ENCODE results near the gene SYNGAP1. TPM values are rescaled to one million over a fixed set of nuclear protein-coding genes. Genes with fewer than 3 reads are reported as not detected.
"Not testable (repeated sequence)": the region's sequence is repeated elsewhere in the genome, so short reads cannot be mapped to it uniquely, and the experiment has no call there.

SYNGAP1 gene
- total and polyA plus RNA-seq, 5 donors: 8.0 to 13.2 (median 8.6) TPM

GRCh38 chr6:33455051-33455450 lies 35.2 kb downstream of the SYNGAP1 start:
- intact Hi-C loops (cut with DNase I): no loop called here
- DNase-seq (no peak), ATAC-seq (no peak)
- Histone ChIP-seq H3K27ac (ENCODE audit: low read length) (no peak overlapping the region), H3K9me3 (ENCODE audit: control insufficient read depth, low read length) (no peaks in the 10 kb centered on the region), H3K27me3 (ENCODE audit: control insufficient read depth, insufficient read depth) (no peaks in the 10 kb centered on the region), H3K4me3 (ENCODE audit: low read length) (peak overlapping the region; percentile 51), H3K4me1 (ENCODE audit: control insufficient read depth, insufficient read depth, low read length) (peaks cover 3% of the 10 kb centered on the region)
- 49% methylated on average over 16 of the region's 16 CpGs for WGBS

GRCh38 chr6:33456156-33456555 lies 36.3 kb downstream of the SYNGAP1 start:
- Histone ChIP-seq H3K27ac (ENCODE audit: low read length) (no peak overlapping the region), H3K4me3 (ENCODE audit: low read length) (no peak overlapping the region), H3K4me1 (ENCODE audit: control insufficient read depth, insufficient read depth, low read length) (peaks cover 3% of the 10 kb centered on the region), H3K27me3 (ENCODE audit: control insufficient read depth, insufficient read depth) (no peaks in the 10 kb centered on the region), H3K9me3 (ENCODE audit: control insufficient read depth, low read length) (no peaks in the 10 kb centered on the region)
- intact Hi-C loops (cut with DNase I): no loop called here
- DNase-seq (no peak), ATAC-seq (no peak)
- 95% methylated on average over 12 of the region's 12 CpGs for WGBS

- intact Hi-C loops (cut with DNase I): no loop called here
- no peak overlapping the region for H3K27ac ChIP-seq (ENCODE audit: low read length)
- H3K9me3 ChIP-seq (ENCODE audit: control insufficient read depth, low read length): no peaks in the 10 kb centered on the region
- 63% methylated on average over 3 of the region's 3 CpGs for WGBS
- DNase-seq (no peak), ATAC-seq (no peak)
- H3K27me3 ChIP-seq (ENCODE audit: control insufficient read depth, insufficient read depth): no peaks in the 10 kb centered on the region
- peaks cover 3% of the 10 kb centered on the region for H3K4me1 ChIP-seq (ENCODE audit: control insufficient read depth, insufficient read depth, low read length)
- no peak overlapping the region for H3K4me3 ChIP-seq (ENCODE audit: low read length)
Observed at GRCh38 chr6:33458676-33459075, 38.8 kb downstream of the SYNGAP1 start.

DNA sequence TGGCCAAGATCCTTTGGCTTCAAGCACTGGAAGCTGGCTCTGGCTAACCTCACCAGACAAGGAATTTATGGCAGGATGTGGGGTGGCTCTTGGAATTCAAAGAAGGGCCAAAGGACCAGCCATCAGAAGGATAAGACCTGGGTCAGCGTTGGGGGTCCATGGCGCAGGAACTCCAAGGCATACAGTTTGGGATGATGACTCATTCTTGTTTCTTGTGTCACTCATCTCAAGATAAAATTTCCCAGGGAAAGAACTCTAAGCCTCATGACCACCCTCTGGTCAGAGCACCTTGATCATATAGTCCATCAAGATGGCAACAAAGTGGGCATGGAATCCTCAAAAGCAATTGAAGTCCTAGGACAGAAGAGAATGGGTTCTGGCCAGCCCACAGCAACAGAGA lies 39.4 kb downstream of the SYNGAP1 start:
- Histone ChIP-seq H3K9me3 (ENCODE audit: control insufficient read depth, low read length) (no peaks in the 10 kb centered on the region), H3K27me3 (ENCODE audit: control insufficient read depth, insufficient read depth) (no peaks in the 10 kb centered on the region), H3K4me3 (ENCODE audit: low read length) (no peak overlapping the region), H3K4me1 (ENCODE audit: control insufficient read depth, insufficient read depth, low read length) (peaks cover 3% of the 10 kb centered on the region), H3K27ac (ENCODE audit: low read length) (no peak overlapping the region)
- intact Hi-C loops (cut with DNase I): no loop called here
- WGBS: 92% methylated on average over 2 of the region's 2 CpGs
- DNase-seq (no peak), ATAC-seq (no peak)

DNA sequence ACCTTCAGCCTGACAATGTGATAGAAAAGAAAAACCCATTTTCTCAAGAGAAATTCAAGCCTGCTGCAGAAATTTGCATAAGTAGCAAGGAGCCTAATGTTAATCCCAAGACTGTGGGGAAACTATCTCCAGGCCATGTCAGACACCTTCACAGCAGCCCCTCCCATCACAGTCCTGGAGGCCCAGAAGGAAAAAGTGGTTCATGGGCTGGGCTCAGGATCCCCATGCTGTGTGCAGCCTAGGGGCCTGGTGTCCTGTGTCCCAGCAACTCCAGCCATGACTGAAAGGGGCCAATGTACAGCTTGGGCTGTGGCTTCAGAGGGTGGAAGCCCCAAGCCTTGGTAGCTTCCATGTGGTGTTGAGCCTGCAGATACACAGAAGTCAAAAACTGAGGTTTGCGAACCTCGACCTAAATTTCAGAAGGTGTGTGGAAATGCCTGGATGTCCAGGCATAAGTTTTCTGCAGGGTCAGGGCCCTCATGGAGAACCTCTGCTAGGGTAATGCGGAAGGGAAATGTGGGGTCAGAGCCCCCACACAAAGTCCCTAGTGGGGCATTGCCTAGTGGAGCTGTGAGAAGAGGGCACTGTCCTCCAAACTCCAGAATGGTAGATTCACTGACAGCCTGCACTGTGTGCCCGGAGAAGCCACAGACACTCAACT lies 46.3 kb downstream of the SYNGAP1 start:
- no peak overlapping the region for H3K4me3 ChIP-seq (ENCODE audit: low read length)
- no peaks in the 10 kb centered on the region for H3K27me3 ChIP-seq (ENCODE audit: control insufficient read depth, insufficient read depth)
- H3K27ac ChIP-seq (ENCODE audit: low read length): no peak overlapping the region
- 92% methylated on average over 4 of the region's 4 CpGs for WGBS
- no peaks in the 10 kb centered on the region for H3K9me3 ChIP-seq (ENCODE audit: control insufficient read depth, low read length)
- ATAC-seq (no peak), DNase-seq (no peak)
- H3K4me1 ChIP-seq (ENCODE audit: control insufficient read depth, insufficient read depth, low read length): no peaks in the 10 kb centered on the region
- intact Hi-C loops (cut with DNase I): no loop called here

DNA sequence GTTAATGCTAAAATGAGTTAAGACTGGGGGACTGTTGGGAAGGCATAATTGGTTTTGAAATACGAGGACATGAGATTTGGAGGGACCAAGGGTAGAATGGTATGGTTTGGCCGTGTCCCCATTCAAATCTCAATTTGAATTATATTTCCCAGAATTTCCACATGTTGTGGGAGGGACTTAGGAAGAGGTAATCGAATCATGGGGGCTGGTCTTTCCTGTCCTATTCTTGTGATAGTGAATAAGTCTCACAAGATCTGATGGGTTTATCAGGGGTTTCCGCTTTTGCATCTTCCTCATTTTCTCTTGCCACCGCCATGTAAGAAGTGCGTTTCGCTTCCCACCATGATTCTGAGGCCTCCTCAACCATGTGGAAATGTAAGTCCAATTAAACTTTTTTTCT lies 47.2 kb downstream of the SYNGAP1 start:
- Histone ChIP-seq H3K4me3 (ENCODE audit: low read length) (no peak overlapping the region), H3K4me1 (ENCODE audit: control insufficient read depth, insufficient read depth, low read length) (no peaks in the 10 kb centered on the region), H3K27ac (ENCODE audit: low read length) (no peak overlapping the region), H3K27me3 (ENCODE audit: control insufficient read depth, insufficient read depth) (no peaks in the 10 kb centered on the region), H3K9me3 (ENCODE audit: control insufficient read depth, low read length) (no peaks in the 10 kb centered on the region)
- intact Hi-C loops (cut with DNase I): no loop called here
- 73% methylated on average over 7 of the region's 7 CpGs for WGBS
- ATAC-seq (no peak), DNase-seq (no peak)

DNA sequence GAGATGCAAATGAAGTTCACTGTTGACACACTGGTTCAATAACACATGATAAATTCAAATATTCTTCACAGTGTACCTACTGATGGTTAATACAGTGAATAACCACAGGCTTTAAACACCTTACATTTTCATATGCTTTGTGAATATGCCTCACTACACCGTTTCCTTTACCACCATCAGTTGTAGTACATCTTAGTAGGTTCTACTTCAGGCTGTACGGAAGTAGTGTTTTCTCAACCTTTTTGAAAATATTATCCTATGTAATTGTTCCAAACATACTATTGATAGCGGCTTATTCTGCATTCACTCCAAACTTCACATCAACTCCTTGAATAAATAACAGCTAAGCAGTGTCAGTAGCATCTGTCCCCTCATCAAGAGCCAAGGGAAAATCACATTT lies 49.8 kb downstream of the SYNGAP1 start:
- no peaks in the 10 kb centered on the region for H3K27me3 ChIP-seq (ENCODE audit: control insufficient read depth, insufficient read depth)
- intact Hi-C loops (cut with DNase I): no loop called here
- H3K9me3 ChIP-seq (ENCODE audit: control insufficient read depth, low read length): no peaks in the 10 kb centered on the region
- ATAC-seq (no peak), DNase-seq (no peak)
- 83% methylated on average over 3 of the region's 3 CpGs for WGBS
- no peaks in the 10 kb centered on the region for H3K4me1 ChIP-seq (ENCODE audit: control insufficient read depth, insufficient read depth, low read length)
- H3K27ac ChIP-seq (ENCODE audit: low read length): no peak overlapping the region
- H3K4me3 ChIP-seq (ENCODE audit: low read length): no peak overlapping the region

DNA sequence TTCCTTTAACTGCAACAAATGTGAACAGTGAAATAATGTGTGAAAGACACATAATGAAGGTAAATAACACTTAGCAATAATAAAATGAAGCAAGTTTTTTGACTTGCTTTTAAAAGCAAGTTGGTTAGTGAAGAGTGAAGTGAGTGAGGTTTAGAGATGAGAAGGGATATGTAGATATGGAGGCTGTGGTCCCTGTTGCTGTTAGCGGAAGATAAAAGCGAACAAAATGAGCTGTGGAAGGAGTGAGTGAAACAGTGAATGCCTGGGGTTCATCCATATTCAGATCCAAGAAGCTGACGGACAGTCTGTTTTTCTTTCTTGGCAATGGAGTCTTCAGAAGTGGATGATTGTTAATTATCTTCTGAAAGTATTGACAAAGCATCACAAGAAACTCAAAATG lies 58.0 kb downstream of the SYNGAP1 start:
- Histone ChIP-seq H3K4me1 (ENCODE audit: control insufficient read depth, insufficient read depth, low read length) (no peaks in the 10 kb centered on the region), H3K9me3 (ENCODE audit: control insufficient read depth, low read length) (no peaks in the 10 kb centered on the region), H3K4me3 (ENCODE audit: low read length) (no peak overlapping the region), H3K27ac (ENCODE audit: low read length) (no peak overlapping the region), H3K27me3 (ENCODE audit: control insufficient read depth, insufficient read depth) (no peaks in the 10 kb centered on the region)
- intact Hi-C loops (cut with DNase I): no loop called here
- ATAC-seq (no peak), DNase-seq (no peak)
- 50% methylated on average over 3 of the region's 3 CpGs for WGBS

GRCh38 chr6:33481192-33481591 lies 61.3 kb downstream of the SYNGAP1 start:
- intact Hi-C loops (cut with DNase I): no loop called here
- no peak overlapping the region for H3K27ac ChIP-seq (ENCODE audit: low read length)
- ATAC-seq: no peak
- DNase-seq: no peak
- no peaks in the 10 kb centered on the region for H3K4me1 ChIP-seq (ENCODE audit: control insufficient read depth, insufficient read depth, low read length)
- H3K4me3 ChIP-seq (ENCODE audit: low read length): no peak overlapping the region
- no peaks in the 10 kb centered on the region for H3K27me3 ChIP-seq (ENCODE audit: control insufficient read depth, insufficient read depth)
- 63% methylated on average over 1 of the region's 1 CpG for WGBS
- H3K9me3 ChIP-seq (ENCODE audit: control insufficient read depth, low read length): no peaks in the 10 kb centered on the region

DNA sequence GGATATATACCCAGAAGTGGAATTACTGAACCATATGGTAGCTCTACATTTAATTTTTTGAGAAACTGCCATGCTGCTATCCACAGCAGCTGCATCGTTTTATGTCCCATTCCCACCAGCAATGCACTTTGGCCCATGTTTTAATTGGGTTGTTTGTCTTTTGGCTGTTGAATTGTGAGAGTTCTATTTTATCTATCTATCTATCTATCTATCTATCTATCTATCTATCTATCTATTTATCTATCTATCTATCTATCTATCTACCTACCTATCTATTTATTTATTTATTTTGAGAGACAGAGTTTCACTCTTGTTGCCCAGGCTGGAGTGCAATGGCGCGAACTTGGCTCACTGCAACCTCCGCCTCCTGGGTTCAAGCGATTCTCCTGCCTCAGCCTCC lies 62.8 kb downstream of the SYNGAP1 start:
- intact Hi-C loops (cut with DNase I); H3K27me3 ChIP-seq (ENCODE audit: control insufficient read depth, insufficient read depth); H3K9me3 ChIP-seq (ENCODE audit: control insufficient read depth, low read length); DNase-seq; H3K27ac ChIP-seq (ENCODE audit: low read length); H3K4me1 ChIP-seq (ENCODE audit: control insufficient read depth, insufficient read depth, low read length); ATAC-seq; H3K4me3 ChIP-seq (ENCODE audit: low read length): not testable (repeated sequence)
- WGBS: 92% methylated on average over 5 of the region's 5 CpGs

GRCh38 chr6:33483678-33484077 lies 63.8 kb downstream of the SYNGAP1 start:
- 54% methylated on average over 3 of the region's 3 CpGs for WGBS

GRCh38 chr6:33484673-33485262 lies 64.9 kb downstream of the SYNGAP1 start:
- H3K27ac ChIP-seq (ENCODE audit: low read length); ATAC-seq; DNase-seq; H3K4me3 ChIP-seq (ENCODE audit: low read length); H3K4me1 ChIP-seq (ENCODE audit: control insufficient read depth, insufficient read depth, low read length); H3K9me3 ChIP-seq (ENCODE audit: control insufficient read depth, low read length); intact Hi-C loops (cut with DNase I); H3K27me3 ChIP-seq (ENCODE audit: control insufficient read depth, insufficient read depth): not testable (repeated sequence)
- WGBS: 72% methylated on average over 3 of the region's 6 CpGs

More at GRCh38 chr6:33483678-33484077, 63.8 kb downstream of the SYNGAP1 start:
- H3K9me3 ChIP-seq (ENCODE audit: control insufficient read depth, low read length): no peaks in the 10 kb centered on the region
- no peaks in the 10 kb centered on the region for H3K4me1 ChIP-seq (ENCODE audit: control insufficient read depth, insufficient read depth, low read length)
- no peak overlapping the region for H3K4me3 ChIP-seq (ENCODE audit: low read length)
- intact Hi-C loops (cut with DNase I): no loop called here
- ATAC-seq: no peak
- H3K27ac ChIP-seq (ENCODE audit: low read length): no peak overlapping the region
- DNase-seq: no peak
- no peaks in the 10 kb centered on the region for H3K27me3 ChIP-seq (ENCODE audit: control insufficient read depth, insufficient read depth)

Measured in right cardiac atrium (tissue), 5 donors.